ENCODE results near the gene TNFRSF19. TPM values are rescaled to one million over a fixed set of nuclear protein-coding genes. Genes with fewer than 3 reads are reported as not detected.

Gene TNFRSF19
- total and polyA plus RNA-seq, 2 of the 13 experiments (the other 11 are each of a cell fraction or from before 2014, with no cell fraction given) = 75.3 to 77.7 TPM

- Histone ChIP-seq H3K4me3 (replicated peaks in 1 of 3; ENCODE audit: insufficient read depth in 1 of 3, low read depth in 2 of 3, low read length in 3 of 3) (no peak overlapping the region), H4K20me1 (ENCODE audit: insufficient read depth, low read length) (no peaks in the 10 kb centered on the region), H3K4me1 (ENCODE audit: insufficient read depth, low read length) (peaks cover 33% of the 10 kb centered on the region), H3K27me3 (ENCODE audit: control insufficient read depth in 1 of 2, insufficient read depth in 2 of 2, low read length in 2 of 2) (no peaks in the 10 kb centered on the region), H3K4me2 (ENCODE audit: low read depth, low read length) (no peak overlapping the region), H3K27ac (ENCODE audit: extremely low read length, insufficient read depth, low read length) (no peak overlapping the region), H3K9me3 (ENCODE audit: low read length) (no peaks in the 10 kb centered on the region), H3K36me3 (replicated peaks in 1 of 2; ENCODE audit: control insufficient read depth in 1 of 2, insufficient read depth in 2 of 2, low read length in 2 of 2) (peaks cover 2 to 16% of the 10 kb centered on the region in 2 experiments; a peak in 4 of 5 replicates), H3K9ac (ENCODE audit: insufficient read depth, low read depth, low read length) (no peak overlapping the region), H2AFZ (ENCODE audit: low read length) (no peak overlapping the region), H3K79me2 (ENCODE audit: insufficient read depth, low read length) (peaks cover 76% of the 10 kb centered on the region)
- FAIRE-seq (no peak), ATAC-seq (no peak), DNase-seq (ENCODE audit: low spot score) (no peak)
- ChIA-PET POLR2A (interaction anchor here (1.4 kb wide), 1 partner anchor 70 kb away, joined by 3 read pairs; no protein-coding TSS in a partner anchor), CTCF (ENCODE audit: low intra/inter-chr PET ratio, low total read pairs) (no interaction called here)
- in situ Hi-C loops (cut with HindIII; ENCODE audit: extremely low pct_ligation_motif_present, low pct_unique_long_range_greater_than_20kb) = loop anchor here (25.0 kb wide), 1 partner anchor 304 kb away; the partner anchor contains the start of genes C1QTNF9B and MIPEP
- intact Hi-C loops (cut with micrococcal nuclease; ENCODE audit: unreplicated experiment) = no loop called here
- TF ChIP-seq GFI1 (CRISPR knock-in tag; IDR thresholded peaks at IDR 0.05; ENCODE audit: borderline replicate concordance) = no peak
- no peak for TF ChIP-seq SOX13 (IDR thresholded peaks at IDR 0.05)
- peak in 1 of 2 experiments; percentile 36; a peak in 1 of 4 replicates for TF ChIP-seq SOX13 (CRISPR knock-in tag; conservative IDR thresholded peaks at IDR 0.05 in 1 of 2, IDR thresholded peaks at IDR 0.05 in 1 of 2)
- BruUV-seq (replicated peaks) = no TSS peak
Measured at GRCh38 chr13:23583491-23583890, 13.3 kb downstream of the TNFRSF19 start.

- Histone ChIP-seq H3K4me2 (ENCODE audit: low read depth, low read length) (no peak overlapping the region), H3K36me3 (replicated peaks in 1 of 2; ENCODE audit: control insufficient read depth in 1 of 2, insufficient read depth in 2 of 2, low read length in 2 of 2) (peaks cover 2 to 21% of the 10 kb centered on the region in 2 experiments; a peak in 4 of 5 replicates), H2AFZ (ENCODE audit: low read length) (no peak overlapping the region), H4K20me1 (ENCODE audit: insufficient read depth, low read length) (0 out of 2 replicates have a peak, but pooled peaks cover under 1% of the 10 kb centered on the region), H3K27me3 (ENCODE audit: control insufficient read depth in 1 of 2, insufficient read depth in 2 of 2, low read length in 2 of 2) (no peaks in the 10 kb centered on the region), H3K4me3 (replicated peaks in 1 of 3; ENCODE audit: insufficient read depth in 1 of 3, low read depth in 2 of 3, low read length in 3 of 3) (no peak overlapping the region), H3K27ac (ENCODE audit: extremely low read length, insufficient read depth, low read length) (no peak overlapping the region), H3K9ac (ENCODE audit: insufficient read depth, low read depth, low read length) (no peak overlapping the region), H3K9me3 (ENCODE audit: low read length) (no peaks in the 10 kb centered on the region), H3K4me1 (ENCODE audit: insufficient read depth, low read length) (peaks cover 32% of the 10 kb centered on the region), H3K79me2 (ENCODE audit: insufficient read depth, low read length) (peaks cover 82% of the 10 kb centered on the region)
- ChIA-PET POLR2A (no interaction called here), CTCF (ENCODE audit: low intra/inter-chr PET ratio, low total read pairs) (no interaction called here)
- WGBS (ENCODE audit: low lambda C conversion rate) = 74% methylated on average over 2 of the region's 2 CpGs
- DNase-seq (ENCODE audit: low spot score) = no peak
- in situ Hi-C loops (cut with HindIII; ENCODE audit: extremely low pct_ligation_motif_present, low pct_unique_long_range_greater_than_20kb) = loop anchor here (25.0 kb wide), 1 partner anchor 303 kb away; the partner anchor contains the start of genes C1QTNF9B and MIPEP
- FAIRE-seq = no peak
- intact Hi-C loops (cut with micrococcal nuclease; ENCODE audit: unreplicated experiment) = no loop called here
- no peak for ATAC-seq
- BruUV-seq (replicated peaks) = no TSS peak
- TF ChIP-seq MED13 (CRISPR knock-in tag; IDR thresholded peaks at IDR 0.05) = no peak
- TF ChIP-seq ZNF468 (CRISPR knock-in tag; IDR thresholded peaks at IDR 0.05) = no peak
- TF ChIP-seq SETDB1 (CRISPR knock-in tag; IDR thresholded peaks at IDR 0.05; ENCODE audit: borderline replicate concordance) = no peak
- TF ChIP-seq ZNF768 (CRISPR knock-in tag; IDR thresholded peaks at IDR 0.05) = no peak
- TF ChIP-seq ARNT (IDR thresholded peaks at IDR 0.05) = no peak
- TF ChIP-seq MIER2 (CRISPR knock-in tag; IDR thresholded peaks at IDR 0.05) = no peak
- no peak for TF ChIP-seq REPIN1 (CRISPR knock-in tag; IDR thresholded peaks at IDR 0.05; ENCODE audit: borderline replicate concordance, low read depth)
- no peak for TF ChIP-seq MAFG (CRISPR knock-in tag; IDR thresholded peaks at IDR 0.05)
- TF ChIP-seq KLF15 (CRISPR knock-in tag; IDR thresholded peaks at IDR 0.05; ENCODE audit: borderline replicate concordance) = no peak
- TF ChIP-seq SNAPC4 (CRISPR knock-in tag; IDR thresholded peaks at IDR 0.05) = no peak
- no peak for TF ChIP-seq FOSL1 (CRISPR knock-in tag; IDR thresholded peaks at IDR 0.05; ENCODE audit: borderline replicate concordance)
- TF ChIP-seq PHF5A (CRISPR knock-in tag; IDR thresholded peaks at IDR 0.05; ENCODE audit: low read depth, unreplicated experiment) = no peak
Measured at GRCh38 chr13:23584275-23584674, 14.1 kb downstream of the TNFRSF19 start.
